ENCODE results near the gene ADGRG2.
A peak's percentile ranks its signal among the peaks of the same experiment; 100 is the strongest.
"Not testable (repeated sequence)": the region's sequence is repeated elsewhere in the genome, so short reads cannot be mapped to it uniquely, and the experiment has no call there.

The ADGRG2 gene

GRCh38 chrX:18994713-18995112 lies 127.6 kb downstream of the ADGRG2 start:
- no peak overlapping the region for H3K27ac ChIP-seq (ENCODE audit: low read depth, low read length)
- H3K36me3 ChIP-seq (ENCODE audit: control insufficient read depth in 5 of 5, insufficient read depth in 5 of 5, low read length in 5 of 5) = peaks cover 0 to under 1% (median 0%) of the 10 kb centered on the region in 5 donors
- no peak overlapping the region for H3K4me3 ChIP-seq (ENCODE audit: low read depth in 1 of 5, low read length in 5 of 5)
- H3K9ac ChIP-seq (ENCODE audit: low read length in 5 of 5) = no peak overlapping the region
- H3K9me3 ChIP-seq (ENCODE audit: control insufficient read depth in 5 of 5, low read length in 5 of 5) = no peaks in the 10 kb centered on the region
- no peaks in the 10 kb centered on the region for H3K4me1 ChIP-seq (ENCODE audit: control insufficient read depth in 5 of 5, insufficient read depth in 5 of 5, low read length in 5 of 5)
- peaks cover 0 to 3% (median 0%) of the 10 kb centered on the region in 5 donors for H3K27me3 ChIP-seq (ENCODE audit: control insufficient read depth in 5 of 5, insufficient read depth in 4 of 5, low read length in 5 of 5)

- Histone ChIP-seq H3K9me3 (ENCODE audit: control insufficient read depth in 5 of 5, low read length in 5 of 5) (no peaks in the 10 kb centered on the region), H3K9ac (ENCODE audit: low read length in 5 of 5) (no peak overlapping the region), H3K27me3 (ENCODE audit: control insufficient read depth in 5 of 5, insufficient read depth in 4 of 5, low read length in 5 of 5) (peaks cover 0 to 3% (median 0%) of the 10 kb centered on the region in 5 donors), H3K36me3 (ENCODE audit: control insufficient read depth in 5 of 5, insufficient read depth in 5 of 5, low read length in 5 of 5) (peaks cover 0 to 7% (median 2%) of the 10 kb centered on the region in 5 donors), H3K4me3 (ENCODE audit: low read depth in 1 of 5, low read length in 5 of 5) (no peak overlapping the region), H3K27ac (ENCODE audit: low read depth, low read length) (no peak overlapping the region), H3K4me1 (ENCODE audit: control insufficient read depth in 5 of 5, insufficient read depth in 5 of 5, low read length in 5 of 5) (no peaks in the 10 kb centered on the region)
These were observed 129.4 kb downstream of the ADGRG2 start for GRCh38 chrX:18992829-18993228.

GRCh38 chrX:18985186-18985435 lies 137.2 kb downstream of the ADGRG2 start:
- Histone ChIP-seq H3K27ac (ENCODE audit: low read depth, low read length) (peak overlapping the region; percentile 80), H3K9me3 (ENCODE audit: control insufficient read depth in 5 of 5, low read length in 5 of 5) (no peaks in the 10 kb centered on the region), H3K36me3 (ENCODE audit: control insufficient read depth in 5 of 5, insufficient read depth in 5 of 5, low read length in 5 of 5) (peaks cover 0 to 7% (median 2%) of the 10 kb centered on the region in 5 donors), H3K27me3 (ENCODE audit: control insufficient read depth in 5 of 5, insufficient read depth in 4 of 5, low read length in 5 of 5) (peaks cover 0 to 13% (median 2%) of the 10 kb centered on the region in 5 donors), H3K4me1 (ENCODE audit: control insufficient read depth in 5 of 5, insufficient read depth in 5 of 5, low read length in 5 of 5) (peaks cover 0 to 26% (median 20%) of the 10 kb centered on the region in 5 donors), H3K4me3 (ENCODE audit: low read depth in 1 of 5, low read length in 5 of 5) (peak overlapping the region; percentile 70 to 79 (median 75)), H3K9ac (ENCODE audit: low read length in 5 of 5) (peak overlapping the region in 4 of 5 donors; percentile 7 to 80 (median 56))

GRCh38 chrX:18984381-18985185 lies 137.7 kb downstream of the ADGRG2 start:
- Histone ChIP-seq H3K36me3 (ENCODE audit: control insufficient read depth in 5 of 5, insufficient read depth in 5 of 5, low read length in 5 of 5) (peaks cover 0 to 7% (median under 1%) of the 10 kb centered on the region in 5 donors), H3K27ac (ENCODE audit: low read depth, low read length) (peak overlapping the region; percentile 80), H3K4me3 (ENCODE audit: low read depth in 1 of 5, low read length in 5 of 5) (peak overlapping the region; percentile 70 to 79 (median 75)), H3K9me3 (ENCODE audit: control insufficient read depth in 5 of 5, low read length in 5 of 5) (no peaks in the 10 kb centered on the region), H3K27me3 (ENCODE audit: control insufficient read depth in 5 of 5, insufficient read depth in 4 of 5, low read length in 5 of 5) (peaks cover 0 to 13% (median 2%) of the 10 kb centered on the region in 5 donors), H3K4me1 (ENCODE audit: control insufficient read depth in 5 of 5, insufficient read depth in 5 of 5, low read length in 5 of 5) (peaks cover 0 to 26% (median 20%) of the 10 kb centered on the region in 5 donors), H3K9ac (ENCODE audit: low read length in 5 of 5) (peak overlapping the region; percentile 7 to 80 (median 67))

GRCh38 chrX:18983666-18984380 lies 138.4 kb downstream of the ADGRG2 start, which contains the start of gene PHKA2:
Gene PHKA2, minus strand, starts transcription at chrX:18984114. Its CDS starts 182 bp downstream, at chrX:18983932.
- Histone ChIP-seq H3K27me3 (ENCODE audit: control insufficient read depth in 5 of 5, insufficient read depth in 4 of 5, low read length in 5 of 5) (peaks cover 0 to 13% (median 2%) of the 10 kb centered on the region in 5 donors), H3K4me1 (ENCODE audit: control insufficient read depth in 5 of 5, insufficient read depth in 5 of 5, low read length in 5 of 5) (peaks cover 0 to 26% (median 20%) of the 10 kb centered on the region in 5 donors), H3K27ac (ENCODE audit: low read depth, low read length) (peak within 1 kb of the TSS; percentile 80), H3K4me3 (ENCODE audit: low read depth in 1 of 5, low read length in 5 of 5) (peak within 1 kb of the TSS; percentile 70 to 87 (median 75)), H3K9me3 (ENCODE audit: control insufficient read depth in 5 of 5, low read length in 5 of 5) (no peaks in the 10 kb centered on the region), H3K9ac (ENCODE audit: low read length in 5 of 5) (peak within 1 kb of the TSS; percentile 63 to 80 (median 70)), H3K36me3 (ENCODE audit: control insufficient read depth in 5 of 5, insufficient read depth in 5 of 5, low read length in 5 of 5) (peaks cover 0 to 7% (median 0%) of the 10 kb centered on the region in 5 donors)

- no peaks in the 10 kb centered on the region for H3K9me3 ChIP-seq (ENCODE audit: control insufficient read depth in 5 of 5, low read length in 5 of 5)
- H3K27me3 ChIP-seq (ENCODE audit: control insufficient read depth in 5 of 5, insufficient read depth in 4 of 5, low read length in 5 of 5) = peaks cover 0 to 13% (median 2%) of the 10 kb centered on the region in 5 donors
- peak overlapping the region; percentile 27 for H3K27ac ChIP-seq (ENCODE audit: low read depth, low read length)
- H3K9ac ChIP-seq (ENCODE audit: low read length in 5 of 5) = no peak overlapping the region
- H3K4me1 ChIP-seq (ENCODE audit: control insufficient read depth in 5 of 5, insufficient read depth in 5 of 5, low read length in 5 of 5) = peaks cover 0 to 26% (median 20%) of the 10 kb centered on the region in 5 donors
- no peak overlapping the region for H3K4me3 ChIP-seq (ENCODE audit: low read depth in 1 of 5, low read length in 5 of 5)
- no peaks in the 10 kb centered on the region for H3K36me3 ChIP-seq (ENCODE audit: control insufficient read depth in 5 of 5, insufficient read depth in 5 of 5, low read length in 5 of 5)
These were observed 141.0 kb downstream of the ADGRG2 start for GRCh38 chrX:18981124-18981807.

GRCh38 chrX:18980262-18980661 lies 142.0 kb downstream of the ADGRG2 start:
- H3K9ac ChIP-seq (ENCODE audit: low read length in 5 of 5); H3K4me3 ChIP-seq (ENCODE audit: low read depth in 1 of 5, low read length in 5 of 5); H3K27me3 ChIP-seq (ENCODE audit: control insufficient read depth in 5 of 5, insufficient read depth in 4 of 5, low read length in 5 of 5); H3K9me3 ChIP-seq (ENCODE audit: control insufficient read depth in 5 of 5, low read length in 5 of 5); H3K36me3 ChIP-seq (ENCODE audit: control insufficient read depth in 5 of 5, insufficient read depth in 5 of 5, low read length in 5 of 5): not testable (repeated sequence)
- Histone ChIP-seq H3K4me1 (ENCODE audit: control insufficient read depth in 5 of 5, insufficient read depth in 5 of 5, low read length in 5 of 5) (peaks cover 0 to 21% (median 15%) of the 10 kb centered on the region in 5 donors), H3K27ac (ENCODE audit: low read depth, low read length) (peak overlapping the region; percentile 27)

GRCh38 chrX:18974993-18975392 lies 147.3 kb downstream of the ADGRG2 start:
- Histone ChIP-seq H3K27me3 (ENCODE audit: control insufficient read depth in 5 of 5, insufficient read depth in 4 of 5, low read length in 5 of 5) (no peaks in the 10 kb centered on the region), H3K27ac (ENCODE audit: low read depth, low read length) (no peak overlapping the region), H3K9ac (ENCODE audit: low read length in 5 of 5) (no peak overlapping the region), H3K4me3 (ENCODE audit: low read depth in 1 of 5, low read length in 5 of 5) (no peak overlapping the region), H3K36me3 (ENCODE audit: control insufficient read depth in 5 of 5, insufficient read depth in 5 of 5, low read length in 5 of 5) (no peaks in the 10 kb centered on the region), H3K4me1 (ENCODE audit: control insufficient read depth in 5 of 5, insufficient read depth in 5 of 5, low read length in 5 of 5) (peaks cover 0 to 2% (median 0%) of the 10 kb centered on the region in 5 donors), H3K9me3 (ENCODE audit: control insufficient read depth in 5 of 5, low read length in 5 of 5) (peaks cover 0 to 4% (median 0%) of the 10 kb centered on the region in 5 donors)

GRCh38 chrX:18973527-18974192 lies 148.6 kb downstream of the ADGRG2 start:
- no peak overlapping the region for H3K27ac ChIP-seq (ENCODE audit: low read depth, low read length)
- H3K9me3 ChIP-seq (ENCODE audit: control insufficient read depth in 5 of 5, low read length in 5 of 5) = peaks cover 0 to 4% (median 0%) of the 10 kb centered on the region in 5 donors
- no peak overlapping the region for H3K9ac ChIP-seq (ENCODE audit: low read length in 5 of 5)

More at GRCh38 chrX:18973527-18974192, 148.6 kb downstream of the ADGRG2 start:
- Histone ChIP-seq H3K4me1 (ENCODE audit: control insufficient read depth in 5 of 5, insufficient read depth in 5 of 5, low read length in 5 of 5) (peaks cover 0 to 2% (median 0%) of the 10 kb centered on the region in 5 donors), H3K27me3 (ENCODE audit: control insufficient read depth in 5 of 5, insufficient read depth in 4 of 5, low read length in 5 of 5) (no peaks in the 10 kb centered on the region), H3K36me3 (ENCODE audit: control insufficient read depth in 5 of 5, insufficient read depth in 5 of 5, low read length in 5 of 5) (no peaks in the 10 kb centered on the region), H3K4me3 (ENCODE audit: low read depth in 1 of 5, low read length in 5 of 5) (no peak overlapping the region)

All from subcutaneous abdominal adipose tissue (tissue), 5 donors.